Prostate gland (tissue), 2 donors: ENCODE measurements around the gene MAP3K4.

Source experiments
- POLR2A ChIP-seq: fragments of 450-650 bp; IDR thresholded peaks from one replicate; pipeline ENCODE4 v1.6.1; 2016; ENCODE audit warnings: antibody characterized with exemption, mild to moderate bottlenecking
- POLR2AphosphoS5 ChIP-seq: sonication (generic); formaldehyde crosslinking; IDR thresholded peaks from one replicate; pipeline ENCODE4 v1.6.1; 2017; ENCODE audit warnings: antibody characterized with exemption
- TF ChIP-seq, protein P1 (sequence below), 4 experiments: fragments of 200-600 bp in 2 of 4; fragments of 450-650 bp in 2 of 4; sonication (generic) in 2 of 4; IDR thresholded peaks; 1 replicate in 3 of 4; 2 replicates in 1 of 4; pipeline ENCODE4 v1.5.1; 2016 to 2019; ENCODE audit warnings: antibody characterized with exemption in 4 of 4, mild to moderate bottlenecking in 2 of 4, moderate library complexity in 2 of 4

DNA sequence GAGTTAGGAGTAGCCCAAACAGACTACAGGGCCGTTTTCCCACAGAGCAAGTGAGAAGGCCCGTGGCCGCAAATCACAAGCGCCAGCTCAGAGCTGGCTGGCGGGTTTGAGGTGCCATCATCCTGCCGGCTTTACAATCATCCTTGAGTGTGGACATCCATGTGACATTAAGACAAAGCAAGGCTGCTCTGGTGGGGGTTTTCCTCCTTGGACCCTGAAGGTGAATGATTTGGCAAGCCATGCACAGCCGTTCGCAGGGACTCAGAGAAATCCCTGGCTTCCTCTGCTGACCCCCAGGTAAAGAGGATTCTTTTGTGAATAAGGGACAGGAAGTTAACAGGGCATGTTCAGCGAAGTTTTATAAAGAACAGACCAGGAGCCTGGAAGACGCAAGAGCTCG is 145.1 kb downstream of the MAP3K4 start:
- no peak for TF ChIP-seq POLR2AphosphoS5
- TF ChIP-seq, protein P1, sequence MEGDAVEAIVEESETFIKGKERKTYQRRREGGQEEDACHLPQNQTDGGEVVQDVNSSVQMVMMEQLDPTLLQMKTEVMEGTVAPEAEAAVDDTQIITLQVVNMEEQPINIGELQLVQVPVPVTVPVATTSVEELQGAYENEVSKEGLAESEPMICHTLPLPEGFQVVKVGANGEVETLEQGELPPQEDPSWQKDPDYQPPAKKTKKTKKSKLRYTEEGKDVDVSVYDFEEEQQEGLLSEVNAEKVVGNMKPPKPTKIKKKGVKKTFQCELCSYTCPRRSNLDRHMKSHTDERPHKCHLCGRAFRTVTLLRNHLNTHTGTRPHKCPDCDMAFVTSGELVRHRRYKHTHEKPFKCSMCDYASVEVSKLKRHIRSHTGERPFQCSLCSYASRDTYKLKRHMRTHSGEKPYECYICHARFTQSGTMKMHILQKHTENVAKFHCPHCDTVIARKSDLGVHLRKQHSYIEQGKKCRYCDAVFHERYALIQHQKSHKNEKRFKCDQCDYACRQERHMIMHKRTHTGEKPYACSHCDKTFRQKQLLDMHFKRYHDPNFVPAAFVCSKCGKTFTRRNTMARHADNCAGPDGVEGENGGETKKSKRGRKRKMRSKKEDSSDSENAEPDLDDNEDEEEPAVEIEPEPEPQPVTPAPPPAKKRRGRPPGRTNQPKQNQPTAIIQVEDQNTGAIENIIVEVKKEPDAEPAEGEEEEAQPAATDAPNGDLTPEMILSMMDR (IDR thresholded peaks at IDR 0.05) = no peak
- TF ChIP-seq POLR2A = no peak
